Immature natural killer cell (primary cell): Measurements from ENCODE around the gene RPL5. TPM values are rescaled to one million over a fixed set of nuclear protein-coding genes. Genes with fewer than 3 reads are reported as not detected.

Source experiments
- DNase-seq, 3 donors: peaks; one replicate each; pipeline ENCODE4 v3.0.0; 2022; ENCODE audit warnings: mixed read lengths in 1 of 3
- H3K27ac Mint-ChIP-seq, 6 donors: one replicate each; pipeline ENCODE4 v1.8.0; 2020; ENCODE audit warnings: mixed read lengths in 6 of 6, mild to moderate bottlenecking in 5 of 6, inconsistent platforms in 4 of 6, moderate library complexity in 3 of 6
- H3K27me3 Mint-ChIP-seq, 3 donors: one replicate each; pipeline ENCODE4 v1.8.0; 2020 to 2021; ENCODE audit warnings: low read depth in 3 of 3, mild to moderate bottlenecking in 3 of 3, mixed read lengths in 3 of 3, moderate library complexity in 3 of 3, inconsistent platforms in 1 of 3
- H3K36me3 Mint-ChIP-seq, 3 donors: one replicate each; pipeline ENCODE4 v1.8.0; 2020; ENCODE audit warnings: mixed read lengths in 3 of 3, inconsistent platforms in 2 of 3, mild to moderate bottlenecking in 2 of 3
- H3K4me1 Mint-ChIP-seq, 2 donors: one replicate each; pipeline ENCODE4 v1.8.0; 2020; ENCODE audit warnings: inconsistent platforms in 2 of 2, mild to moderate bottlenecking in 2 of 2, mixed read lengths in 2 of 2, moderate library complexity in 1 of 2
- H3K4me3 Mint-ChIP-seq, 5 donors: one replicate each; pipeline ENCODE4 v1.8.0; 2020; ENCODE audit warnings: mild to moderate bottlenecking in 5 of 5, mixed read lengths in 5 of 5, inconsistent platforms in 3 of 5, moderate library complexity in 3 of 5
- H3K9me3 Mint-ChIP-seq, 6 donors: one replicate each; pipeline ENCODE4 v1.8.0; 2020; ENCODE audit warnings: mild to moderate bottlenecking in 6 of 6, mixed read lengths in 6 of 6, inconsistent platforms in 4 of 6, moderate library complexity in 3 of 6
- polyA plus RNA-seq, 3 donors: library from polyadenylated mRNA; unstranded; fragments of 300-500 nt; fragmentation: Illumina TruSeq; gene quantifications; one replicate each; pipeline ENCODE4 v1.2.3, GENCODE V29; 2021

RPL5 gene
- polyA plus RNA-seq, 3 donors from 2014 or later: 1,077 to 1,697 (median 1,102) TPM

DNA sequence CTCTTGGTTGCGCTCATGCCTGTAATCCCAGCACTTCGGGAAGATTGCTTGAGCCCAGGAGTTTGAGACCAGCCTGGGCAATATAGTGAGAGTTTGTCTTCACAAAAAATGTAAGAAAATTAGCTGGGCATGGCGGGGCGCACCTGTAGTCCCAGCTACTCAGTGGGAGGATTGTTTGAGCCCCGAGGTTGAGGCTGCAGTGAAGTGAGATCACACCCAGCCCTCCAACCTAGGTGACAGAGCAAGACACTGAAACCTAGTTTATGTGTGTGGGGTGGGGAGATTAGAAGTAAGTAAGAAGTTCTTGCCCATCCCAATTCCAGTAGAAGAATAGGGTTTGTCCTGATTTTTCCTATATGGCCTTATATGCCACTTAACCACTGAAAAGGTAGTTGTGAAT, 2.0 kb downstream of the RPL5 start:
- H3K27ac Mint-ChIP-seq: peak overlapping the region; percentile 93 to 99 (median 99)
- H3K36me3 Mint-ChIP-seq: peaks cover 14 to 39% (median 19%) of the 10 kb centered on the region in 3 donors
- peak overlapping the region; percentile 93 to 98 (median 98) for H3K4me3 Mint-ChIP-seq
- peaks cover 65 to 76% of the 10 kb centered on the region in 2 donors for H3K4me1 Mint-ChIP-seq
- H3K27me3 Mint-ChIP-seq: peaks cover 10 to 15% (median 15%) of the 10 kb centered on the region in 3 donors
- no peaks in the 10 kb centered on the region for H3K9me3 Mint-ChIP-seq
- no peak for DNase-seq

DNA sequence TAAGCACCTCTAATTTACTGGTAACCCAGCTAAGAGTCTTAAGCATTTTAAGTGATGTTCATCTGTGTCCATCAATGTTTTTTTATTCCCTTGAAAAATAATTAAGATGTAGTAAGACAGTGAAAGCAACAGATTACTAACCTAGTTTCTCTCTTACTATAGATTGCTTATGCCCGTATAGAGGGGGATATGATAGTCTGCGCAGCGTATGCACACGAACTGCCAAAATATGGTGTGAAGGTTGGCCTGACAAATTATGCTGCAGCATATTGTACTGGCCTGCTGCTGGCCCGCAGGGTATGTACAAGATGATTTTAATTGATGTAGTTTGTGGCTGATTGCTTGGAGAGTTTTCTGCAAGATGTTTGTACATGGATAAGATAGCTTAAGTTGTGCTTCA, 2.8 kb downstream of the RPL5 start:
- Mint-ChIP-seq H3K4me3 (peak overlapping the region; percentile 5 to 98 (median 97)), H3K36me3 (peaks cover 19 to 44% (median 23%) of the 10 kb centered on the region in 3 donors), H3K4me1 (peaks cover 71 to 83% of the 10 kb centered on the region in 2 donors), H3K9me3 (no peaks in the 10 kb centered on the region), H3K27ac (peak overlapping the region; percentile 86 to 99 (median 98)), H3K27me3 (peaks cover 10 to 17% (median 14%) of the 10 kb centered on the region in 3 donors)
- no peak for DNase-seq

DNA sequence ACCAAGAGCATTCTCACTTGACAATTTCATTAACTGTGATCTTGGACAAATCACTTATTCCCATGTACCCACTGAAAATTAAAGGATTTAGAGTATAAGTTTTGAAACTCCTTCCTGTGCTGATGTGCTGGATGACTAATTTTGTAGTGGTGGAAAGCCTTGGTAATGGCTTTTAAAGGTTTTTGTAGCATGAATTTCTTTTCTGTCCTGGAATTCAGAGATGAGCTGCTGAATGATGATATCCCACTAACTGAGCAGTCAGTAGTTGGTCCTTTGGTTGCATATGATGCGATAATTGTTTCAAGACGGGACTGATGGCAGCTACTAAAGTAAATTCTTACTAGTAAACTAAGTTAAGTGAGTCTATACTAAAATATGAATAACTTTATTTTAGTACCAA, 5.2 kb downstream of the RPL5 start:
- Mint-ChIP-seq H3K36me3 (peaks cover 23 to 59% (median 23%) of the 10 kb centered on the region in 3 donors), H3K4me1 (peaks cover 86 to 96% of the 10 kb centered on the region in 2 donors), H3K27ac (peak overlapping the region in 5 of 6 donors; percentile 17 to 75 (median 30)), H3K27me3 (peaks cover 6 to 12% (median 12%) of the 10 kb centered on the region in 3 donors), H3K4me3 (no peak overlapping the region), H3K9me3 (no peaks in the 10 kb centered on the region)
- no peak for DNase-seq

DNA sequence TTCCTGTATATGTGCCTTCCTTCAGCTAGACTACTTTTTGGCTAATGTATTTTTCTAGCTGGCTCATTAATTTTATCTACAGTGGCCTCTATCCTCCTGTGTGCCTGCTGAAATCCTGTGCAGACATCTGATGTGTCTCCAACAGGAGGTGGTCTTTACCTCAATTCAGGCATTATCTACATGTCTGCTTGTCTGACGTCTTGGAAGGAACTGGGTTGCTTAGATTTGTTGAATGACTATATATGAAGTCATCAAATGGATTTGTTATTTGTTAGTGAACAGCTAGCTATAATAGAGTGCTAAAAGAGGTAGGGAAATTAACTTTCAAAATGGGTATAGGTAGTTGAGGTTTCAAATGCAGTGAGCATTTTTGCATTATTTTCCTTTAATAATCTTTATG, 6.7 kb downstream of the RPL5 start:
- H3K27me3 Mint-ChIP-seq: peaks cover 3 to 4% (median 4%) of the 10 kb centered on the region in 3 donors
- H3K4me1 Mint-ChIP-seq: peaks cover 71 to 81% of the 10 kb centered on the region in 2 donors
- H3K9me3 Mint-ChIP-seq: no peaks in the 10 kb centered on the region
- peak overlapping the region; percentile 43 to 81 (median 70) for H3K27ac Mint-ChIP-seq
- peaks cover 23 to 65% (median 27%) of the 10 kb centered on the region in 3 donors for H3K36me3 Mint-ChIP-seq
- DNase-seq: no peak
- H3K4me3 Mint-ChIP-seq: peak overlapping the region in 2 of 5 donors; percentile 0 to 6

DNA sequence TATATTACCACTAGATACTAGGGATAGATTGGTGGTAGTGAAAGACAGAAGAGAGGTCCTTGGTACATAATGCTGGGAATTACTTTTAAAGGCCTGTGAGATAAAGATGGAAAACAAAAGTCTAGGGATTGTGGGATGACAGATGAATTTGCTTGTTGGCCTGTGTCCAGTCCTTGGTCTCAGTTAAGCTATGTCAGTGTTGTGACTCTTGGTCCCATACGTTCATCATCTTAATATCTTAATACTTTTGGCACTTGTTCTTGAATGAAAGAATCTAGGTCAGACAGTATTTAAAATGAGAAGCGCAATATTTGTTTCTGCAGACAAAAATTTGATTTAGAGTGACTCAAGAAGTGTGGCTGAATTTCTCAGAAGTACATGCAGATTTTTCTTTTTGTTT, 7.6 kb downstream of the RPL5 start:
- peak overlapping the region in 3 of 5 donors; percentile 43 to 56 (median 46) for H3K4me3 Mint-ChIP-seq
- peaks cover 3 to 4% (median 4%) of the 10 kb centered on the region in 3 donors for H3K27me3 Mint-ChIP-seq
- DNase-seq: no peak
- H3K36me3 Mint-ChIP-seq: peaks cover 19 to 70% (median 33%) of the 10 kb centered on the region in 3 donors
- H3K27ac Mint-ChIP-seq: peak overlapping the region; percentile 69 to 86 (median 76)
- no peaks in the 10 kb centered on the region for H3K9me3 Mint-ChIP-seq
- peaks cover 62 to 72% of the 10 kb centered on the region in 2 donors for H3K4me1 Mint-ChIP-seq

DNA sequence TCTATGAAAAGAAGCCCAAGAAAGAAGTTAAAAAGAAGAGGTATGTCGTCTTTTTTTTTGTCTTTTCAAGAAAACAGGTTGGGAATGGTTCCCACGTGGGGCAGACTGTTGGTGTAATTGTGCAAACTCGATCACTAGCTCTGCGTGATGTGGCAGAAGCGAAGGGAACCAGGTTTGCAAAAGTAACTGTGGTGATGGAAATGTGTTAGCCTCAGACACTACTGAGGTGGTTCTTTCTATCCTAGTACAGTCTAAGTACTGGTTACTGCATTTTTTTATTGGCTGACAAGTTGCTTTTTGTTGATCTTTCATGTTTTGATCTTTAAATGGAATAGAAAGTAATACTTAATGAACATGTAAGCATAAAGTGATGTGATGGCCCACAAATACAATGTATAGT, 8.8 kb downstream of the RPL5 start:
- H3K36me3 Mint-ChIP-seq: peaks cover 11 to 59% (median 32%) of the 10 kb centered on the region in 3 donors
- peak; percentile 27 to 54 (median 50) for DNase-seq
- H3K27me3 Mint-ChIP-seq: peaks cover 2 to 4% (median 3%) of the 10 kb centered on the region in 3 donors
- no peaks in the 10 kb centered on the region for H3K9me3 Mint-ChIP-seq
- peak overlapping the region; percentile 5 to 67 (median 15) for H3K4me3 Mint-ChIP-seq
- H3K4me1 Mint-ChIP-seq: peaks cover 52 to 60% of the 10 kb centered on the region in 2 donors
- H3K27ac Mint-ChIP-seq: peak overlapping the region; percentile 57 to 91 (median 74)

DNA sequence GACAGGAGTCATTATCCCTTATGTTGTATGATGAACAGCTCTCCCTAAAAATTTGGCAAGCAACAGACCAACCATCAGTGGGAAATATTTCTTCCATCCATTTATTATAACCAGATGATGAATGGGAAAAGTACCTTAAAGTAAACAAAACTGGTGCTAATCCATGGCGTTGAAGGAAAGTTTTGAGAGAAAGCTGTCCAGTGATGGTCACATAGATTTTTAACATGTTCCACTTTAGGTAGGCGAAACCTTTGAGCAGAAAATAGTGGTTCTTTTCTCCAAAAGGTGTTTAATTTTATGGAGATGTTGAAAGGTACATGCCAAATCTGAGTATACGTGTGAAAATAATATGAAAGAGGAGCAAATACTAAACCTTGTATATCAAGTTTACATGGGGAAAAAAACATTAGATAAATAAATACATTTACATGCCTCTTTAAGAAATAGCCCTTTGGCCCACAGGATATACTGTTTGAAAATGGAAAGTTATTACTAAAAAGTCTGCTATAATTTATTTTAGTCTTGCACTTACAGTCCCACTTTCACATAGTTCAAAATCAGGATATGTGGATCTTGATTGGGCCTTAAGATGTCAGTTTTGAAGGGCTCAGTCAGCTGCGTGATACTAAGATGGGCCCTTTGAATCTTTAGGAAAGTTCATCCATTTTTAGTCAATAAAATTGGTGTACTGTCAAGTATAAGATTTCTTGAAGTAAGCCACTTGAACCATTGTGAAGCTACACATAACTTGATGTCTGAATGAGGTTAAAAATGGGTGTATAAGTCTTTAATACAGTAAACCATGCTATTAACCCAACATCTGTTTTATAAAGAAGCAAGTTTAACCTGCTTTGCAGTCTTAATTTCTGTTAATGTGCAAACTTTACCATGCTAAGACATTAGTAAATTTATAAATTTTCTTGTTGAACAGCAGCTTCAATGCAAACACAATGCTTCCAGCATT, 10.5 kb downstream of the RPL5 start:
- Mint-ChIP-seq H3K4me3 (no peak overlapping the region), H3K4me1 (peaks cover 39 to 48% of the 10 kb centered on the region in 2 donors), H3K9me3 (no peaks in the 10 kb centered on the region), H3K27me3 (peaks cover 0 to 4% (median 3%) of the 10 kb centered on the region in 3 donors), H3K27ac (peak overlapping the region in 3 of 6 donors; percentile 28 to 74 (median 47)), H3K36me3 (peaks cover 10 to 45% (median 20%) of the 10 kb centered on the region in 3 donors)
- no peak for DNase-seq

DNA sequence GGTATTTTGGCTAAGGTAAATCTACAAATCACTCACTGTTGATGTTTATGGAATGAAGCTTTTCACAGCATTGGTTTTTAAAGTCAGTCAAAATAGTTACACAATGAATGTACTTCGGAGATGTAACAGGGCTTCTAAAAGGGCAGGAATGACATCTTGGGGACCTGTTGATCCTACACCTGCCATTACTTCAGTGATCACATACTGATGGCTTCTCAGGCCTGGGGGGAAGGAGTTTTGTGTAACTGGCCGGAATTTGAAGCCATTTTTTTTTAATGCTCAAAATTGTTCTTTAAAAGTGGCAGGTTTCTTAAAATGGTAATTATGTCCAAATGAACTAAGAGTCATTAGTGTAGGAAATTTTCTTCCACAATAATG, 11.2 kb downstream of the RPL5 start:
- Mint-ChIP-seq H3K36me3 (peaks cover 10 to 40% (median 14%) of the 10 kb centered on the region in 3 donors), H3K9me3 (no peaks in the 10 kb centered on the region), H3K27me3 (peaks cover 0 to 4% (median 3%) of the 10 kb centered on the region in 3 donors), H3K27ac (peak overlapping the region in 5 of 6 donors; percentile 5 to 74 (median 68)), H3K4me1 (peaks cover 34 to 42% of the 10 kb centered on the region in 2 donors), H3K4me3 (no peak overlapping the region)
- no peak for DNase-seq

DNA sequence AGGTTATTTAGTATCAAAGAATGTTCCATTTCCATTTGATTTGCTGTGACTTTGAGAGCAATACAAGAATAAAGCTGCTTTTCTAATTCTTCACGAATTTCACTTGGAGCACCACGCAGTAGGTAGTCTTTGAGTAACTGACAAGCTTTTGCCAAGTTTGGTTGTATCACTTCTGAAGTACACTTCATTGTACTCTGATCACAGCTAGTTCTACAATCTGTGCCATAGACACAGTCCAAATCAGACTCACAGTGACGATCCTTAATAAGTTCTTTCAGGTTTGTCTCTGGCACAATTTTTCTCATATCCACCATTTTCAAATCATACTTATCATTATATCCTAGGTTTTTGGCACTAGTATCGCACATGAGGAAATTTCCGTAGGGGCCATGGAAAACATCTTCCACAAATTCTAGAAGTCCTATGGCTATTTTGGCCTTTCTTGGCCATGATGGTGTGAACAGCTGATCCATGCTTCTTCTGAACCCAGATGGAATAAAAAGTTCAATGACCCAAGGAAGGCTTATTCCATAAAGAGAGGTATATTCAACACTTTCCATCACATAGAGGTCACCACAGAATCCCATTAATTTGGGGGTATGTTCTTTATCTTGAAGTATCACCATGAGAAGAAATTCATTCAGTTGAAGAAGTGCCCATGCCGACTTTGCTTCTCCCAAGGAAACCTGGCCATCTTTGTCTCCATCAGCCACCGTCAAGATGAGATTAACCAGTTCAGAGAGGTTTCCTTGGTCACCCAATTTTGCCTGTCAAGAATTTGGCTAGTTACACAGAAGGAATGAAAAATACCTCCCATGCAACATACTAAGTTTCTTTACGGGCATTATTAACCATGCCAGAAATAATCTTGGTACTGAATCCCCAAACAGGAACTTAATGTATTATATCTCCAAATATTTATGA, 11.9 kb downstream of the RPL5 start:
- Mint-ChIP-seq H3K36me3 (peaks cover 10 to 38% (median 14%) of the 10 kb centered on the region in 3 donors), H3K27ac (peak overlapping the region; percentile 24 to 74 (median 53)), H3K4me1 (peaks cover 28 to 35% of the 10 kb centered on the region in 2 donors), H3K4me3 (no peak overlapping the region), H3K27me3 (peaks cover 0 to 4% (median 3%) of the 10 kb centered on the region in 3 donors), H3K9me3 (no peaks in the 10 kb centered on the region)
- no peak for DNase-seq

DNA sequence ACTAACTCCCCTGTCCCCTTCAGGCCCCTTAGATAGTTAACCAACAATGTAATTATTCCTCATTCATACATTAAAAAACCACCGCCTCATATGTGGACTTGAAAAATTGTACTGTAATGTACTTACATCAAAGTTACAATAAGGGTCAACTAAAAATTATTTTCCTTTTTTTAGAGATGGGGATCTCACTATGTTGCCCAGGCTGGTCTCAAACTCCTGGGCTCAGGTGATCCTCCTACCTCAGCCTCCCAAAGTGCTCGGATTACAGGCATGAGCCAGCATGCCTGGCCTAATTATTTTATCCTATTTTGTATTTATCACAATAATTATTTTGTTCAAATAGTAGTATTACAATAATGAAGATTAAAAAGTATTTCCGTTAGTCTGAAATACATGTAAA, 12.6 kb downstream of the RPL5 start:
- Mint-ChIP-seq H3K27me3 (peaks cover 0 to 4% (median 2%) of the 10 kb centered on the region in 3 donors), H3K9me3 (no peaks in the 10 kb centered on the region), H3K27ac (peak overlapping the region in 3 of 6 donors; percentile 24 to 55 (median 24)), H3K36me3 (peaks cover 6 to 34% (median 11%) of the 10 kb centered on the region in 3 donors), H3K4me3 (no peak overlapping the region), H3K4me1 (peaks cover 23 to 28% of the 10 kb centered on the region in 2 donors)
- DNase-seq: no peak

DNA sequence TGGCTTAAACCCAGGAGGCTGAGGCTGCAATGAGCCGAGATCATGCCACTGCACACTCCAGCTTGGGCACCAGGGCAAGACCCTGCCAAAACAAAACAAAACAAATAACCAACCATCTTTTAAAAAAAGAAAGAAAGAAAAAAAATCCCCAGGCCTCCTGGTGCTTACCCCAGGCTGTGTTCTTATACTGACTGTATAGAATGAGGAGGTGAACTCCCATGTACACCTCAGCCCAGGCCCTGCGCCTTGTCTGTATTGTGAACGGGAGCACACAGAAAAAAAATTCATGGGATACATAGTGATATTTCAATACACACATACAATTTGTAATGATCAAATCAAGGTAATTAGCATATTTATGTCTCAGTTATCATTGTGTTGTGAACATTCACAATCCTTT, 14.1 kb downstream of the RPL5 start:
- H3K9me3 Mint-ChIP-seq: no peaks in the 10 kb centered on the region
- peaks cover 9 to 13% of the 10 kb centered on the region in 2 donors for H3K4me1 Mint-ChIP-seq
- no peak for DNase-seq
- H3K27me3 Mint-ChIP-seq: no peaks in the 10 kb centered on the region
- no peak overlapping the region for H3K4me3 Mint-ChIP-seq
- peaks cover 4 to 23% (median 10%) of the 10 kb centered on the region in 3 donors for H3K36me3 Mint-ChIP-seq
- peak overlapping the region in 1 of 6 donors; percentile 29 for H3K27ac Mint-ChIP-seq

DNA sequence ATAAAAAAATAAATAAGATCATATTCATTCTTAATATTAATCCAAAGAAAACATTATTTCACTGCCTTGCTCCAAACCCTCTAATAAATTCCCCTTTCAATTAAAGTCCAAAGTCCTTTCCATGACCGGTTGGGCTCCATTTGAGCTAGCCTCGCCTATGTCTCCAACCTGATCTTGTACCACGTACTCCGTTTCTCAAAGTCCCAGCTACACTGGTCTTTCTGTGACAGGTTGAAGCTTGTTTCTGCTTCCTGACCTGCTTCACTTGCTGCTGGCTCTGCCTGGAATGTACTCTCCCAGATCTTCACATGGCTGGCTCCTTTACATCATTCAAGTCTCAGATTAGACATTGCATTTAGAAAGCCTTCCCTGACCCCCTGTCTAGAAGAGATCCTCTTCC, 16.4 kb downstream of the RPL5 start:
- no peak overlapping the region for H3K27ac Mint-ChIP-seq
- peaks cover 0 to 2% (median 0%) of the 10 kb centered on the region in 3 donors for H3K27me3 Mint-ChIP-seq
- H3K4me3 Mint-ChIP-seq: no peak overlapping the region
- H3K9me3 Mint-ChIP-seq: no peaks in the 10 kb centered on the region
- H3K36me3 Mint-ChIP-seq: peaks cover 0 to 14% (median 7%) of the 10 kb centered on the region in 3 donors
- peaks cover 4 to 6% of the 10 kb centered on the region in 2 donors for H3K4me1 Mint-ChIP-seq
- DNase-seq: no peak

DNA sequence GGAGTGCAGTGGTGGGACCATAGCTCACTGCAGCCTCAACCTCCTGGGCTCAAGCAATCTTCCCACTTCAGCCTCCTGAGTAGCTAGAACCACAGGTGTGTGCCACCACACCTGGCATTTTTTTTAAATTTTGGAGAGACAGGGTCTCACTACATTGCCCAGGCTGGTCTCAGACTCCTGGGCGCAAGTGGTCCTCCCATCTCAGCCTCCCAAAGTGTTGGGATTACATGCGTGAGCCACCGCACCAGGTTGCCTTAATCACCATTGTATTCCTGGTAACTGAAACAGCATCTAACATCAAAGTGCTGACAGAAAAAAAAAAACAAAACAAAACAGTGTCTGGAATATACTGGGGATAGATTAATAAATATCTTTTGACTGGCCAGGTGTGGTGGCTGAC, 18.2 kb downstream of the RPL5 start:
- Mint-ChIP-seq H3K9me3 (no peaks in the 10 kb centered on the region), H3K36me3 (peaks cover 0 to 3% (median 0%) of the 10 kb centered on the region in 3 donors), H3K27me3 (peaks cover 0 to 2% (median 0%) of the 10 kb centered on the region in 3 donors), H3K4me3 (no peak overlapping the region), H3K4me1 (peaks cover 13 to 24% of the 10 kb centered on the region in 2 donors), H3K27ac (no peak overlapping the region)
- DNase-seq: no peak
